WI38 (cell line): ENCODE data around the gene DGKG.

ENCODE experiments used
- H3K4me3 ChIP-seq: 2 replicates; pipeline ENCODE4 v1.5.1; 2011; ENCODE audit warnings: low read depth, mild to moderate bottlenecking, control low read depth, low read length
- CTCF ChIP-seq: IDR thresholded peaks from 2 replicates; pipeline ENCODE4 v1.5.1; 2012; ENCODE audit warnings: low read depth, mild to moderate bottlenecking, control low read depth, low read length

Gene DGKG

GRCh38 chr3:186226482-186226881, 135.6 kb downstream of the DGKG start:
- no peak overlapping the region for H3K4me3 ChIP-seq
- TF ChIP-seq CTCF = no peak

GRCh38 chr3:186225603-186226002, 136.4 kb downstream of the DGKG start:
- TF ChIP-seq CTCF = no peak
- H3K4me3 ChIP-seq = no peak overlapping the region

- no peak for TF ChIP-seq CTCF
- H3K4me3 ChIP-seq = no peak overlapping the region
Measured at GRCh38 chr3:186224041-186224610, 137.9 kb downstream of the DGKG start.

GRCh38 chr3:186223476-186223875, 138.6 kb downstream of the DGKG start:
- no peak overlapping the region for H3K4me3 ChIP-seq
- TF ChIP-seq CTCF = no peak

- no peak for TF ChIP-seq CTCF
- no peak overlapping the region for H3K4me3 ChIP-seq
Measured at GRCh38 chr3:186221760-186222378, 140.2 kb downstream of the DGKG start.

- no peak overlapping the region for H3K4me3 ChIP-seq
- no peak for TF ChIP-seq CTCF
Measured at GRCh38 chr3:186220911-186221645, 141.0 kb downstream of the DGKG start.

- H3K4me3 ChIP-seq = no peak overlapping the region
- TF ChIP-seq CTCF = no peak
Measured at GRCh38 chr3:186220365-186220764, 141.7 kb downstream of the DGKG start.
